H1 (cell line): ENCODE data around the gene SBK1. TPM values are rescaled to one million over a fixed set of nuclear protein-coding genes. Genes with fewer than 3 reads are reported as not detected.

ENCODE experiments used
- CTCF ChIA-PET: fragments of 300-600 bp; sonication (Branson Sonifier 250); formaldehyde crosslinking; loops from one replicate; lab custom pipeline; 2021; ENCODE audit not compliant: partially characterized antibody; lab: Charles Lee
- POLR2A ChIA-PET: fragments of 300-600 bp; sonication (Branson Sonifier 250); formaldehyde crosslinking; loops from one replicate; lab custom pipeline; 2021; ENCODE audit warnings: inconsistent platforms; ENCODE audit not compliant: partially characterized antibody; lab: Charles Lee
- DNase-seq, 2 experiments: peaks; one replicate each; pipeline versions ENCODE4 v3.0.0 to v3.0.0-alpha.2; 2010 to 2022; ENCODE audit warnings: low spot score in 2 of 2, low read depth in 1 of 2, mixed read lengths in 1 of 2
- FAIRE-seq: peaks from 2 replicates; lab custom pipeline; 2011; peaks lifted over from hg19 to GRCh38; lab: Jason Lieb, UNC
- H2AFZ ChIP-seq: 2 replicates; pipeline ENCODE4 v1.8.1; 2012; ENCODE audit warnings: low read length, inconsistent platforms
- H2AK5ac ChIP-seq: 2 replicates; pipeline ENCODE4 v1.6.1; 2013; ENCODE audit warnings: low read depth, low read length
- H2BK120ac ChIP-seq: replicated peaks from 2 replicates; pipeline ENCODE3; 2013; ENCODE audit warnings: low read depth, low read length, inconsistent platforms
- H2BK12ac ChIP-seq: 2 replicates; pipeline ENCODE4 v1.6.1; 2013; ENCODE audit warnings: low read depth, low read length
- H2BK15ac ChIP-seq: 2 replicates; pipeline ENCODE4 v1.6.1; 2013; ENCODE audit warnings: low read length
- H2BK20ac ChIP-seq: 2 replicates; pipeline ENCODE4 v1.6.1; 2013; ENCODE audit warnings: low read length
- H2BK5ac ChIP-seq: 2 replicates; pipeline ENCODE4 v1.6.1; 2013; ENCODE audit warnings: low read depth, low read length
- H3K14ac ChIP-seq: 2 replicates; pipeline ENCODE4 v1.6.1; 2013; ENCODE audit warnings: inconsistent platforms; ENCODE audit not compliant: insufficient read length
- H3K18ac ChIP-seq: 2 replicates; pipeline ENCODE4 v1.6.1; 2013; ENCODE audit warnings: low read length; ENCODE audit errors: extremely low read depth
- H3K23ac ChIP-seq: 2 replicates; pipeline ENCODE4 v1.6.1; 2013; ENCODE audit warnings: inconsistent platforms; ENCODE audit not compliant: insufficient read length
- H3K23me2 ChIP-seq: 2 replicates; pipeline ENCODE4 v1.6.1; 2013; ENCODE audit warnings: low read depth, low read length
- H3K27ac ChIP-seq: 2 replicates; pipeline ENCODE4 v1.6.1; 2011; ENCODE audit warnings: low read depth, low read length, inconsistent platforms
- H3K27me3 ChIP-seq, 4 experiments: replicated peaks in 1 of 4; 1 replicate in 1 of 4; 2 replicates in 3 of 4; pipeline versions ENCODE4 v1.6.1 to v1.8.1; 2011 to 2013; ENCODE audit warnings: low read length in 3 of 4, mild to moderate bottlenecking in 3 of 4, inconsistent platforms in 2 of 4, mixed read lengths in 2 of 4, moderate library complexity in 1 of 4; ENCODE audit not compliant: control insufficient read depth in 3 of 4, insufficient read depth in 3 of 4; ENCODE audit errors: extremely low read depth in 1 of 4
- H3K36me3 ChIP-seq, 4 experiments: 2 replicates each; pipeline versions ENCODE4 v1.6.1 to v1.8.1; 2011 to 2013; ENCODE audit warnings: mild to moderate bottlenecking in 4 of 4, low read length in 3 of 4, moderate library complexity in 2 of 4, control low read depth in 1 of 4, inconsistent platforms in 1 of 4; ENCODE audit not compliant: insufficient read depth in 4 of 4, control insufficient read depth in 2 of 4
- H3K4ac ChIP-seq: replicated peaks from 2 replicates; pipeline ENCODE3; 2013; ENCODE audit warnings: low read length, low read depth, mixed read lengths, inconsistent platforms; ENCODE audit not compliant: insufficient read length
- H3K4me1 ChIP-seq, 4 experiments: replicated peaks in 1 of 4; 1 replicate in 1 of 4; 2 replicates in 3 of 4; pipeline versions ENCODE4 v1.6.1 to v1.8.1; 2011 to 2013; ENCODE audit warnings: low read length in 3 of 4, inconsistent platforms in 2 of 4, mixed read lengths in 1 of 4; ENCODE audit not compliant: insufficient read depth in 4 of 4, control insufficient read depth in 3 of 4
- H3K4me2 ChIP-seq, 2 experiments: 2 replicates each; pipeline versions ENCODE4 v1.6.1 to v1.8.1; 2011 to 2013; ENCODE audit warnings: low read depth in 2 of 2, low read length in 2 of 2, control low read depth in 1 of 2, inconsistent platforms in 1 of 2, mild to moderate bottlenecking in 1 of 2; ENCODE audit not compliant: insufficient read depth in 1 of 2
- H3K4me3 ChIP-seq, 4 experiments: fragments of 200-600, 300-600 bp in 1 of 4; sonication (generic), shearing (Covaris generic), sonication (Bioruptor Twin) in 1 of 4; 2 replicates each; pipeline versions ENCODE4 v1.5.1 to v1.8.1; 2011 to 2016; ENCODE audit warnings: low read length in 4 of 4, low read depth in 3 of 4, control low read depth in 2 of 4, inconsistent platforms in 2 of 4, mild to moderate bottlenecking in 2 of 4, mixed read lengths in 1 of 4, moderate library complexity in 1 of 4; ENCODE audit not compliant: insufficient read depth in 2 of 4; ENCODE audit errors: extremely low read depth in 1 of 4
- H3K56ac ChIP-seq: replicated peaks from 2 replicates; pipeline ENCODE3; 2013; ENCODE audit warnings: low read depth, mild to moderate bottlenecking, mixed read lengths, low read length, inconsistent platforms; ENCODE audit not compliant: insufficient read length
- H3K79me1 ChIP-seq: 2 replicates; pipeline ENCODE4 v1.6.1; 2013; ENCODE audit warnings: low read depth, low read length, control low read depth
- H3K79me2 ChIP-seq, 2 experiments: 2 replicates each; pipeline versions ENCODE4 v1.6.1 to v1.8.1; 2012 to 2013; ENCODE audit warnings: low read length in 2 of 2, mild to moderate bottlenecking in 2 of 2, inconsistent platforms in 1 of 2; ENCODE audit not compliant: insufficient read depth in 2 of 2, control insufficient read depth in 1 of 2
- H3K9ac ChIP-seq, 4 experiments: replicated peaks in 1 of 4; 1 replicate in 1 of 4; 2 replicates in 3 of 4; pipeline versions ENCODE4 v1.6.1 to v1.8.1; 2011 to 2013; ENCODE audit warnings: low read depth in 3 of 4, low read length in 3 of 4, control low read depth in 2 of 4, mild to moderate bottlenecking in 2 of 4, moderate library complexity in 2 of 4, inconsistent platforms in 1 of 4; ENCODE audit errors: extremely low read depth in 1 of 4
- H3K9me3 ChIP-seq, 2 experiments: 2 replicates each; pipeline versions ENCODE4 v1.6.1 to v1.8.1; 2012 to 2013; ENCODE audit warnings: mild to moderate bottlenecking in 2 of 2, moderate library complexity in 2 of 2, control low read depth in 1 of 2, inconsistent platforms in 1 of 2, low read depth in 1 of 2, low read length in 1 of 2, mixed read lengths in 1 of 2; ENCODE audit not compliant: insufficient read depth in 2 of 2
- H4K20me1 ChIP-seq, 2 experiments: replicated peaks in 1 of 2; 2 replicates each; pipeline versions ENCODE3 to v1.8.1; 2011 to 2013; ENCODE audit warnings: inconsistent platforms in 2 of 2, low read length in 2 of 2, mild to moderate bottlenecking in 1 of 2; ENCODE audit not compliant: insufficient read depth in 2 of 2, control insufficient read depth in 1 of 2
- H4K5ac ChIP-seq: 2 replicates; pipeline ENCODE4 v1.6.1; 2013; ENCODE audit warnings: low read length, low read depth, mixed read lengths, inconsistent platforms; ENCODE audit not compliant: insufficient read length
- H4K8ac ChIP-seq: 2 replicates; pipeline ENCODE4 v1.8.0; 2013; ENCODE audit warnings: mild to moderate bottlenecking, moderate library complexity, low read length, inconsistent platforms; ENCODE audit not compliant: insufficient read depth; ENCODE audit errors: extremely low read depth
- H4K91ac ChIP-seq: replicated peaks from 2 replicates; pipeline ENCODE3; 2013; ENCODE audit warnings: low read length, mixed read lengths, inconsistent platforms; ENCODE audit not compliant: insufficient read length
- CHD1 ChIP-seq: IDR thresholded peaks from 2 replicates; pipeline ENCODE4 v1.6.1; 2012; ENCODE audit warnings: low read depth, low read length, improper control_type of control experiment
- CREB1 ChIP-seq: IDR thresholded peaks from 2 replicates; pipeline ENCODE4 v1.6.1; 2012; ENCODE audit warnings: inconsistent platforms
- CTBP2 ChIP-seq: IDR thresholded peaks from 2 replicates; pipeline ENCODE4 v1.7.0; 2011; ENCODE audit warnings: borderline replicate concordance, mild to moderate bottlenecking, moderate library complexity, mixed read lengths, low read length; ENCODE audit not compliant: insufficient read depth, insufficient read length
- JUND ChIP-seq: IDR thresholded peaks from 2 replicates; pipeline ENCODE4 v1.6.1; 2011; ENCODE audit warnings: mild to moderate bottlenecking, improper control_type of control experiment, low read length
- PHF8 ChIP-seq: fragments of 200-600 bp; sonication (generic); conservative IDR thresholded peaks from 2 replicates; pipeline ENCODE4 v1.7.1; 2012; ENCODE audit warnings: low read depth, mild to moderate bottlenecking, inconsistent platforms, low read length, moderate library complexity
- RAD21 ChIP-seq, 2 experiments: IDR thresholded peaks in 1 of 2; conservative IDR thresholded peaks in 1 of 2; 2 replicates each; pipeline ENCODE4 v1.6.1; 2011; ENCODE audit warnings: low read depth in 2 of 2, low read length in 2 of 2, improper control_type of control experiment in 1 of 2, inconsistent platforms in 1 of 2, mild to moderate bottlenecking in 1 of 2, moderate library complexity in 1 of 2
- SAP30 ChIP-seq: fragments of 300-600 bp; sonication (generic); IDR thresholded peaks from 2 replicates; pipeline ENCODE4 v1.7.1; 2012; ENCODE audit warnings: low read length, moderate library complexity, mild to moderate bottlenecking, inconsistent platforms; ENCODE audit not compliant: insufficient read depth, insufficient replicate concordance
- SP1 ChIP-seq: IDR thresholded peaks from 2 replicates; pipeline ENCODE4 v1.6.1; 2011; ENCODE audit warnings: low read depth, low read length
- TBP ChIP-seq: IDR thresholded peaks from 2 replicates; pipeline ENCODE4 v1.6.1; 2011; ENCODE audit warnings: low read depth, low read length, improper control_type of control experiment
- TEAD4 ChIP-seq: IDR thresholded peaks from 2 replicates; pipeline ENCODE4 v1.6.1; 2012; ENCODE audit warnings: low read depth, low read length, inconsistent platforms, mixed read lengths
- WGBS, 2 experiments: shearing (Covaris generic) in 1 of 2; methylation state at CpG; one replicate each; pipeline versions ENCODE4 v1.1.6 to v1.1.7; 2013 to 2015; ENCODE audit warnings: low lambda C conversion rate in 2 of 2, mixed read lengths in 2 of 2, inconsistent platforms in 1 of 2, low coverage in 1 of 2, missing lambda C conversion rate in 1 of 2; ENCODE audit not compliant: insufficient replicate concordance in 2 of 2, insufficient coverage in 1 of 2, insufficient read length in 1 of 2; ENCODE audit errors: extremely low coverage in 1 of 2, missing lambda C conversion rate in 1 of 2; 5-methylcytosine and 5-hydroxymethylcytosine counted together
- polyA plus RNA-seq, 7 experiments: library from polyadenylated mRNA; depleted of rRNA in 3 of 7; stranded (reverse) in 5 of 7; unstranded in 2 of 7; fragments of >200 nt in 5 of 7; fragments of 200-250 nt in 2 of 7; gene quantifications; 1 replicate in 5 of 7; 2 replicates in 1 of 7; 4 replicates in 1 of 7; pipeline versions ENCODE4 v1.2.1 to v1.2.3, GENCODE V29; 2011 to 2013; ENCODE audit warnings: missing spikeins in 2 of 7, mixed read lengths in 2 of 7
- total RNA-seq: library from RNA; stranded (reverse); fragmentation: NEBNext Ultra II Directional; extraction: Animal tissue kit (Norgen Biotek cat#: 25700); gene quantifications from 2 replicates; pipeline ENCODE4 v1.2.1, GENCODE V29; 2021

The SBK1 gene
- total and polyA plus RNA-seq, 2 of the 8 experiments (the other 6 are each of a cell fraction or from before 2014, with no cell fraction given), result 18.2 to 73.9 TPM

- H3K27ac ChIP-seq, result no peak overlapping the region
- no peaks in the 10 kb centered on the region for H3K4me1 ChIP-seq
- H2BK15ac ChIP-seq, result no peak overlapping the region
- no peak overlapping the region for H3K18ac ChIP-seq
- 61% methylated on average over 18 of the region's 22 CpGs; no CpG with 5 or more reads in 1 of the 2 experiments for WGBS, 2 experiments
- H2BK120ac ChIP-seq, result no peak overlapping the region
- no peak overlapping the region for H3K23ac ChIP-seq
- peak in 1 of 2 experiments; percentile 92 for DNase-seq
- H3K9me3 ChIP-seq, result no peaks in the 10 kb centered on the region
- H4K91ac ChIP-seq, result no peak overlapping the region
- H3K79me2 ChIP-seq, result peaks cover 0 to 2% of the 10 kb centered on the region in 2 experiments; a peak in 1 of 4 replicates
- no peak overlapping the region for H3K14ac ChIP-seq
- no peak overlapping the region for H3K9ac ChIP-seq
- H2AK5ac ChIP-seq, result no peak overlapping the region
- H2BK20ac ChIP-seq, result no peak overlapping the region
- H3K36me3 ChIP-seq, result peaks cover 0 to 24% (median 10%) of the 10 kb centered on the region in 4 experiments; a peak in 6 of 8 replicates
- peaks cover 13% of the 10 kb centered on the region for H3K79me1 ChIP-seq
- ChIA-PET POLR2A (interaction anchor here (0.7 to 2.0 kb wide), 6 partner anchors 19 to 999 kb away, joined by 3 to 10 read pairs (median 4); partner anchors contain the start of gene SBK1), CTCF (interaction anchor here (0.6 to 6.5 kb wide), 20 partner anchors 8 to 749 kb away, joined by 3 to 152 read pairs (median 4); no protein-coding TSS in a partner anchor)
- H4K5ac ChIP-seq, result no peak overlapping the region
- no peak overlapping the region for H4K8ac ChIP-seq
- FAIRE-seq, result no peak
- no peak overlapping the region for H3K4me3 ChIP-seq
- no peak overlapping the region for H2BK12ac ChIP-seq
- no peak overlapping the region for H2AFZ ChIP-seq
- no peaks in the 10 kb centered on the region for H3K23me2 ChIP-seq
- H2BK5ac ChIP-seq, result no peak overlapping the region; the same call in 1 of the 2 replicates
- H3K4me2 ChIP-seq, result no peak overlapping the region
- H3K56ac ChIP-seq, result no peak overlapping the region
- peaks cover 12 to 24% of the 10 kb centered on the region in 2 experiments for H4K20me1 ChIP-seq
- no peaks in the 10 kb centered on the region for H3K27me3 ChIP-seq
- no peak overlapping the region for H3K4ac ChIP-seq
- TF ChIP-seq RAD21 (IDR thresholded peaks at IDR 0.05 in 1 of 2, conservative IDR thresholded peaks at IDR 0.05 in 1 of 2; ENCODE audit: low read depth in 2 of 2, low read length in 2 of 2) (peak; percentile 72 to 81), SP1 (no peak), CREB1 (peak; percentile 73), TEAD4 (peak; percentile 21; the same call in 1 of the 2 replicates), TBP (no peak; the same call in 1 of the 2 replicates), CHD1 (no peak), JUND (0 out of 2 replicates have a peak, but pooled peaks have one; percentile 29), SAP30 (no peak), PHF8 (no peak), CTBP2 (no peak)
These were observed 24.9 kb downstream of the SBK1 start for GRCh38 chr16:28317040-28317880.
